ENCODE results near the gene PLIN5.

Gene PLIN5

DNA sequence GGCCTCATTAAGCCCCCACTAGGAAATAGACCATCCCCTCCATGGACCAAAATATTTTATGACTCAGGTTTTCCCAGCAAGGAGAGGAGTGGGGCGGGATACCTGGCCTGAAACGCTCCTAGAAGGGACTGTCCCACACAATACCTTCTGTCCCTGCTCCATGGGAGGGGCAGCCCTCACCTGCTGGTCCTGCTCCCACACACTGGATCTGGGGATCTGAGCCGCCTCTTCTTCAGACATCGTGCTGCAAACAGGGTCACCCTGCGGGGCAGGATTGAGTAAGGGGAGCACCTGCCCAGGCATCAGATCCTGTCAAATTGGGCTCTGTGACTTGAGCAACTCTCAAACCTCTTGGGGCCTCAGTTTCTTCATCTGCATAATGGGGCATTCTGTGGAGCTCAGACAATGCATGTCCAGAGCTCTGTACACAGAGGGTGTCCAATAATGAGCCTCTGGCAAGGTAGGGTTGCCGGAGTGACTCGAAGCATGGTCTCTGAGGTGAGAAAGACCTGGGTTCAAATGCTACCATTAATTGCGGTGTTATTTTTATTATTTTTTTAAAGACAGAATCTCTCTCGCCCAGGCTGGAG, 1.1 kb downstream of the PLIN5 start:
- H3K9me3 ChIP-seq (replicated peaks; ENCODE audit: insufficient read depth, low read length) = no peaks in the 10 kb centered on the region
- no peak overlapping the region for H3K9ac ChIP-seq (ENCODE audit: low read length)
- H3K27me3 ChIP-seq (replicated peaks; ENCODE audit: insufficient read depth, low read length) = peaks cover 95% of the 10 kb centered on the region
- no peaks in the 10 kb centered on the region for H4K20me1 ChIP-seq (ENCODE audit: insufficient read depth, low read length)
- no peak for TF ChIP-seq CTCF (IDR thresholded peaks at IDR 0.05; ENCODE audit: low read length)
- TF ChIP-seq EZH2phosphoT487 (IDR thresholded peaks at IDR 0.05; ENCODE audit: low read length) = no peak
- TF ChIP-seq EZH2 (optimal IDR thresholded peaks at IDR 0.05; ENCODE audit: low read depth, low read length) = no peak
- no peak overlapping the region for H3K4me2 ChIP-seq (ENCODE audit: low read depth, low read length)
- H3K4me3 ChIP-seq (ENCODE audit: low read length) = no peak overlapping the region
- H3K36me3 ChIP-seq (replicated peaks; ENCODE audit: insufficient read depth, low read length) = no peaks in the 10 kb centered on the region
- no peaks in the 10 kb centered on the region for H3F3A ChIP-seq (ENCODE audit: insufficient read depth, low read length)
- no peak overlapping the region for H3K27ac ChIP-seq (ENCODE audit: low read length)
- H3K9me2 ChIP-seq (replicated peaks; ENCODE audit: insufficient read depth, low read length) = no peaks in the 10 kb centered on the region
- no peak for DNase-seq
- H3K79me2 ChIP-seq (ENCODE audit: low read length) = no peaks in the 10 kb centered on the region
- no peak overlapping the region for H2AFZ ChIP-seq (ENCODE audit: low read length)
- H3K4me1 ChIP-seq (ENCODE audit: low read length) = no peaks in the 10 kb centered on the region

DNA sequence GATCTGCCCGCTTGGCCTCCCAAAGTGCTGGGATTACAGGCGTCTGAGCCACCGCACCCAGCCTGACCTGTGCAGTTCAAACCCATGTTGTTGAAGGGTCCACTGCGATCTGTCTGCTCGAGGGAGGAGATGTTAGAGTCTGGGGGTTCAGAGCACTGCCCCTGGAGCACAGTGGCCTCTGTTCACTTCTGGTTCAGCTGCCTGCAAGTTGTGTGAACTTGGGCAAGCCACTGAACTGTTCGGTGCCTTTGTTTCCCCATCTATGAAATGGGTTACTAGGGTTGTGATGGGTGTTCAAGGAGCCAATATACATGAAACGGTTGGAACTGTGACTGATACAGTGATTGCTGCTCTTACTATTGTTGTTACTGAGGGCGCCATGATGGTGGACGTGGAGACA, 1.7 kb downstream of the PLIN5 start:
- Histone ChIP-seq H4K20me1 (ENCODE audit: insufficient read depth, low read length) (no peaks in the 10 kb centered on the region), H3F3A (ENCODE audit: insufficient read depth, low read length) (no peaks in the 10 kb centered on the region), H3K4me3 (ENCODE audit: low read length) (no peak overlapping the region), H3K79me2 (ENCODE audit: low read length) (no peaks in the 10 kb centered on the region), H3K9ac (ENCODE audit: low read length) (no peak overlapping the region), H3K9me2 (replicated peaks; ENCODE audit: insufficient read depth, low read length) (no peaks in the 10 kb centered on the region), H2AFZ (ENCODE audit: low read length) (no peak overlapping the region), H3K4me1 (ENCODE audit: low read length) (no peaks in the 10 kb centered on the region), H3K36me3 (replicated peaks; ENCODE audit: insufficient read depth, low read length) (no peaks in the 10 kb centered on the region), H3K9me3 (replicated peaks; ENCODE audit: insufficient read depth, low read length) (no peaks in the 10 kb centered on the region), H3K27ac (ENCODE audit: low read length) (no peak overlapping the region), H3K27me3 (replicated peaks; ENCODE audit: insufficient read depth, low read length) (peaks cover 95% of the 10 kb centered on the region), H3K4me2 (ENCODE audit: low read depth, low read length) (no peak overlapping the region)
- no peak for TF ChIP-seq CTCF (IDR thresholded peaks at IDR 0.05; ENCODE audit: low read length)
- TF ChIP-seq EZH2 (optimal IDR thresholded peaks at IDR 0.05; ENCODE audit: low read depth, low read length) = no peak
- TF ChIP-seq EZH2phosphoT487 (IDR thresholded peaks at IDR 0.05; ENCODE audit: low read length) = no peak
- no peak for DNase-seq

- H3K79me2 ChIP-seq (ENCODE audit: low read length) = no peaks in the 10 kb centered on the region
- no peak overlapping the region for H3K4me3 ChIP-seq (ENCODE audit: low read length)
- no peaks in the 10 kb centered on the region for H3K4me1 ChIP-seq (ENCODE audit: low read length)
- DNase-seq = no peak
- H3K27ac ChIP-seq (ENCODE audit: low read length) = no peak overlapping the region
- H3K9me3 ChIP-seq (replicated peaks; ENCODE audit: insufficient read depth, low read length) = no peaks in the 10 kb centered on the region
- H3K9me2 ChIP-seq (replicated peaks; ENCODE audit: insufficient read depth, low read length) = no peaks in the 10 kb centered on the region
- H3K27me3 ChIP-seq (replicated peaks; ENCODE audit: insufficient read depth, low read length) = peaks cover 94% of the 10 kb centered on the region
- no peak overlapping the region for H3K9ac ChIP-seq (ENCODE audit: low read length)
- TF ChIP-seq EZH2 (optimal IDR thresholded peaks at IDR 0.05; ENCODE audit: low read depth, low read length) (no peak), EZH2phosphoT487 (IDR thresholded peaks at IDR 0.05; ENCODE audit: low read length) (no peak), CTCF (IDR thresholded peaks at IDR 0.05; ENCODE audit: low read length) (no peak)
- H2AFZ ChIP-seq (ENCODE audit: low read length) = no peak overlapping the region
- H3K36me3 ChIP-seq (replicated peaks; ENCODE audit: insufficient read depth, low read length) = no peaks in the 10 kb centered on the region
- no peak overlapping the region for H3K4me2 ChIP-seq (ENCODE audit: low read depth, low read length)
- no peaks in the 10 kb centered on the region for H4K20me1 ChIP-seq (ENCODE audit: insufficient read depth, low read length)
- H3F3A ChIP-seq (ENCODE audit: insufficient read depth, low read length) = no peaks in the 10 kb centered on the region
These were observed 3.4 kb downstream of the PLIN5 start for GRCh38 chr19:4531562-4532165.
